Right cardiac atrium (tissue), 5 donors: ENCODE results near the gene SLC35G6. TPM values are rescaled to one million over a fixed set of nuclear protein-coding genes. Genes with fewer than 3 reads are reported as not detected.

ENCODE experiments used
- ATAC-seq, 2 donors: fragments of 200-7000 bp; cut with Tn5 transposase; one replicate each; pipeline versions ENCODE4 v1.8.0 to v1.9.1; 2020; ENCODE audit warnings: moderate library complexity in 2 of 2, mild to moderate bottlenecking in 1 of 2
- DNase-seq, 3 donors: peaks; one replicate each; pipeline ENCODE4 v3.0.0-alpha.2; 2020
- H3K27ac ChIP-seq: one replicate; pipeline ENCODE4 v1.5.1; 2013; ENCODE audit warnings: mild to moderate bottlenecking, low read length, control low read depth, moderate library complexity
- H3K27me3 ChIP-seq: one replicate; pipeline ENCODE4 v1.6.1; 2013; ENCODE audit not compliant: control insufficient read depth, insufficient read depth
- H3K4me1 ChIP-seq: one replicate; pipeline ENCODE4 v1.6.1; 2013; ENCODE audit warnings: low read length; ENCODE audit not compliant: control insufficient read depth, insufficient read depth
- H3K4me3 ChIP-seq: one replicate; pipeline ENCODE4 v1.5.1; 2013; ENCODE audit warnings: low read length, control low read depth
- H3K9me3 ChIP-seq: one replicate; pipeline ENCODE4 v1.6.1; 2013; ENCODE audit warnings: low read length; ENCODE audit not compliant: control insufficient read depth
- WGBS: extraction: QIAGEN DNeasy Blood & Tissue Kit; methylation state at CpG from one replicate; pipeline ENCODE4 v1.1.7; 2013; 5-methylcytosine and 5-hydroxymethylcytosine counted together
- intact Hi-C, 4 donors: fragments of 100-400 bp; cut with DNase I; formaldehyde crosslinking; loops; one replicate each; pipeline versions ENCODE4 v1.11.0 to v1.14.0; 2022 to 2023
- polyA plus RNA-seq: library from polyadenylated mRNA; stranded (reverse); fragments of 200-250 nt; gene quantifications from one replicate; pipeline ENCODE4 v1.2.3, GENCODE V29; 2013
- total RNA-seq, 4 donors: library from RNA; stranded (reverse); fragmentation: NEBNext Ultra II Directional; extraction: Animal tissue kit (Norgen Biotek cat#: 25700); gene quantifications; one replicate each; pipeline ENCODE4 v1.2.1, GENCODE V29; 2021
- donor health status: healthy with polysubstance abuse.
- donor health status: DM: no; HTN: yes; CAD: no.
- donor health status: DM: no; HTN: no; CAD: no.
- donor health status: DM: no; HTN: yes; CAD: no; lungs with severe emphysema.
- donor health status: DM: yes; HTN: yes; CAD: no.

Gene SLC35G6
- total and polyA plus RNA-seq, 5 donors, result not detected

GRCh38 chr17:7530023-7530900 lies 49.0 kb downstream of the SLC35G6 start:
- no peaks in the 10 kb centered on the region for H3K27me3 ChIP-seq
- no peak overlapping the region for H3K27ac ChIP-seq
- WGBS, result 92% methylated on average over 6 of the region's 6 CpGs
- no peaks in the 10 kb centered on the region for H3K9me3 ChIP-seq
- no peaks in the 10 kb centered on the region for H3K4me1 ChIP-seq
- no peak for DNase-seq
- intact Hi-C loops, result no loop called here
- ATAC-seq, result no peak
- H3K4me3 ChIP-seq, result no peak overlapping the region

Other genes with a start within 250 kb of the SLC35G6 start
Only the 30 nearest of the 40 such genes appear.
- 100 to 1,000 TPM in 3 of 4 donors, 10 to 100 TPM in 1; 57.6 to 146 (median 103) TPM for gene SLC2A4, start 199.7 kb upstream of the SLC35G6 start, total RNA-seq
- gene SLC2A4, start 199.7 kb upstream of the SLC35G6 start, polyA plus RNA-seq, result 83.1 TPM
- gene YBX2, start 186.8 kb upstream of the SLC35G6 start, total RNA-seq, result 1 to 10 TPM; 1.4 to 3.1 (median 1.8) TPM
- 5.3 TPM for gene YBX2, start 186.8 kb upstream of the SLC35G6 start, polyA plus RNA-seq
- gene EIF5A, start 173.8 kb upstream of the SLC35G6 start, total RNA-seq, result 100 to 1,000 TPM; 259 to 311 (median 268) TPM
- 301 TPM for gene EIF5A, start 173.8 kb upstream of the SLC35G6 start, polyA plus RNA-seq
- 10 to 100 TPM; 65.0 to 76.1 (median 65.8) TPM for gene GPS2, start 166.1 kb upstream of the SLC35G6 start, total RNA-seq
- 68.4 TPM for gene GPS2, start 166.1 kb upstream of the SLC35G6 start, polyA plus RNA-seq
- gene NEURL4, start 152.1 kb upstream of the SLC35G6 start, total RNA-seq, result 10 to 100 TPM; 28.3 to 33.4 (median 30.6) TPM
- gene NEURL4, start 152.1 kb upstream of the SLC35G6 start, polyA plus RNA-seq, result 23.8 TPM
- 10 to 100 TPM; 15.0 to 26.4 (median 20.8) TPM for gene ACAP1, start 144.9 kb upstream of the SLC35G6 start, total RNA-seq
- 8.8 TPM for gene ACAP1, start 144.9 kb upstream of the SLC35G6 start, polyA plus RNA-seq
- gene KCTD11, start 129.3 kb upstream of the SLC35G6 start, total RNA-seq, result 1 to 10 TPM; 4.7 to 6.7 (median 6.5) TPM
- 7.8 TPM for gene KCTD11, start 129.3 kb upstream of the SLC35G6 start, polyA plus RNA-seq
- gene TMEM95, start 126.3 kb upstream of the SLC35G6 start, total RNA-seq, result not detected
- not detected for gene TMEM95, start 126.3 kb upstream of the SLC35G6 start, polyA plus RNA-seq
- 1 to 10 TPM; 2.1 to 3.6 (median 3.4) TPM for gene TNK1, start 100.4 kb upstream of the SLC35G6 start, total RNA-seq
- gene TNK1, start 100.4 kb upstream of the SLC35G6 start, polyA plus RNA-seq, result 1.7 TPM
- 10 to 100 TPM; 19.8 to 25.0 (median 22.9) TPM for gene PLSCR3, start 86.9 kb upstream of the SLC35G6 start, total RNA-seq
- 25.9 TPM for gene PLSCR3, start 86.9 kb upstream of the SLC35G6 start, polyA plus RNA-seq
- 100 to 1,000 TPM in 1 of 4 donors, 10 to 100 TPM in 3; 79.6 to 105 (median 97.3) TPM for gene TMEM256, start 77.3 kb upstream of the SLC35G6 start, total RNA-seq
- 210 TPM for gene TMEM256, start 77.3 kb upstream of the SLC35G6 start, polyA plus RNA-seq
- 10 to 100 TPM; 10.7 to 15.7 (median 14.1) TPM for gene NLGN2, start 73.6 kb upstream of the SLC35G6 start, total RNA-seq
- gene NLGN2, start 73.6 kb upstream of the SLC35G6 start, polyA plus RNA-seq, result 6.9 TPM
- gene SPEM1, start 61.1 kb upstream of the SLC35G6 start, total RNA-seq, result not detected
- not detected for gene SPEM1, start 61.1 kb upstream of the SLC35G6 start, polyA plus RNA-seq
- not detected for gene SPEM2, start 55.8 kb upstream of the SLC35G6 start, total RNA-seq
- not detected for gene SPEM2, start 55.8 kb upstream of the SLC35G6 start, polyA plus RNA-seq
- not detected for gene SPEM3, start 52.6 kb upstream of the SLC35G6 start, total RNA-seq
- gene SPEM3, start 52.6 kb upstream of the SLC35G6 start, polyA plus RNA-seq, result not detected
- 1 to 10 TPM; 2.2 to 2.5 (median 2.3) TPM for gene TMEM102, start 46.0 kb upstream of the SLC35G6 start, total RNA-seq
- gene TMEM102, start 46.0 kb upstream of the SLC35G6 start, polyA plus RNA-seq, result 2.1 TPM
- gene FGF11, start 41.9 kb upstream of the SLC35G6 start, total RNA-seq, result 10 to 100 TPM; 13.9 to 34.8 (median 23.9) TPM
- 31.7 TPM for gene FGF11, start 41.9 kb upstream of the SLC35G6 start, polyA plus RNA-seq
- gene CHRNB1, start 36.4 kb upstream of the SLC35G6 start, total RNA-seq, result 10 to 100 TPM; 11.4 to 15.6 (median 13.1) TPM
- 16.1 TPM for gene CHRNB1, start 36.4 kb upstream of the SLC35G6 start, polyA plus RNA-seq
- gene ZBTB4, start 1.8 kb upstream of the SLC35G6 start, total RNA-seq, result 10 to 100 TPM; 73.6 to 86.2 (median 82.2) TPM
- 41.7 TPM for gene ZBTB4, start 1.8 kb upstream of the SLC35G6 start, polyA plus RNA-seq
- gene POLR2A, start 2.9 kb downstream of the SLC35G6 start, total RNA-seq, result 10 to 100 TPM; 41.9 to 51.4 (median 47.4) TPM
- 22.3 TPM for gene POLR2A, start 2.9 kb downstream of the SLC35G6 start, polyA plus RNA-seq
- gene TNFSF12, start 67.6 kb downstream of the SLC35G6 start, total RNA-seq, result 10 to 100 TPM; 42.9 to 52.0 (median 47.5) TPM
- 58.4 TPM for gene TNFSF12, start 67.6 kb downstream of the SLC35G6 start, polyA plus RNA-seq
- gene TNFSF13, start 77.3 kb downstream of the SLC35G6 start, total RNA-seq, result 10 to 100 TPM; 14.6 to 19.9 (median 15.7) TPM
- gene TNFSF13, start 77.3 kb downstream of the SLC35G6 start, polyA plus RNA-seq, result 15.3 TPM
- 10 to 100 TPM; 27.2 to 37.2 (median 34.2) TPM for gene SENP3, start 80.5 kb downstream of the SLC35G6 start, total RNA-seq
- gene SENP3, start 80.5 kb downstream of the SLC35G6 start, polyA plus RNA-seq, result 45.2 TPM
- gene CD68, start 98.2 kb downstream of the SLC35G6 start, total RNA-seq, result 10 to 100 TPM; 34.6 to 45.6 (median 44.1) TPM
- gene CD68, start 98.2 kb downstream of the SLC35G6 start, polyA plus RNA-seq, result 19.4 TPM
- 10 to 100 TPM; 19.3 to 32.7 (median 29.4) TPM for gene MPDU1, start 102.4 kb downstream of the SLC35G6 start, total RNA-seq
- 43.7 TPM for gene MPDU1, start 102.4 kb downstream of the SLC35G6 start, polyA plus RNA-seq
- 1 to 10 TPM; 5.4 to 6.2 (median 5.9) TPM for gene SOX15, start 108.6 kb downstream of the SLC35G6 start, total RNA-seq
- 7.0 TPM for gene SOX15, start 108.6 kb downstream of the SLC35G6 start, polyA plus RNA-seq
- 100 to 1,000 TPM in 1 of 4 donors, 10 to 100 TPM in 3; 78.9 to 109 (median 87.2) TPM for gene FXR2, start 133.5 kb downstream of the SLC35G6 start, total RNA-seq
- 79.3 TPM for gene FXR2, start 133.5 kb downstream of the SLC35G6 start, polyA plus RNA-seq
- gene SAT2, start 146.4 kb downstream of the SLC35G6 start, total RNA-seq, result 100 to 1,000 TPM in 2 of 4 donors, 10 to 100 TPM in 2; 85.1 to 117 (median 93.7) TPM
- gene SAT2, start 146.4 kb downstream of the SLC35G6 start, polyA plus RNA-seq, result 141 TPM
- 1 to 10 TPM in 1 of 4 donors, under 1 TPM in 2, not detected in 1; 0.71 to 1.2 (median 0.82) TPM for gene SHBG, start 148.7 kb downstream of the SLC35G6 start, total RNA-seq
- 0.57 TPM for gene SHBG, start 148.7 kb downstream of the SLC35G6 start, polyA plus RNA-seq
- gene ATP1B2, start 169.5 kb downstream of the SLC35G6 start, total RNA-seq, result 10 to 100 TPM in 1 of 4 donors, 1 to 10 TPM in 3; 3.1 to 10.2 (median 5.3) TPM
- gene ATP1B2, start 169.5 kb downstream of the SLC35G6 start, polyA plus RNA-seq, result 2.8 TPM